Psoas muscle (tissue), 8 donors: ENCODE measurements around the gene ZCRB1. TPM values are rescaled to one million over a fixed set of nuclear protein-coding genes. Genes with fewer than 3 reads are reported as not detected.

Experiments
- ATAC-seq, 4 donors: fragments of 200-7000 bp; cut with Tn5 transposase; one replicate each; pipeline ENCODE4 v1.9.1; 2020; ENCODE audit warnings: moderate library complexity in 3 of 4, mild to moderate bottlenecking in 2 of 4
- DNase-seq, 2 donors: peaks; one replicate each; pipeline ENCODE4 v3.0.0-alpha.2; 2020
- H3K27ac ChIP-seq: fragments of 200-600 bp; one replicate; pipeline ENCODE4 v1.8.0; 2022
- H3K27me3 ChIP-seq, 3 donors: fragments of 200-600 bp in 1 of 3; one replicate each; pipeline versions ENCODE4 v1.6.1 to v1.8.0; 2013 to 2022; ENCODE audit warnings: low read length in 2 of 3, mild to moderate bottlenecking in 2 of 3, moderate library complexity in 1 of 3; ENCODE audit not compliant: insufficient read depth in 3 of 3
- H3K36me3 ChIP-seq, 2 donors: fragments of 200-600 bp in 1 of 2; one replicate each; pipeline versions ENCODE4 v1.6.1 to v1.8.0; 2013 to 2022; ENCODE audit warnings: low read depth in 1 of 2, mild to moderate bottlenecking in 1 of 2, moderate library complexity in 1 of 2; ENCODE audit not compliant: insufficient read depth in 1 of 2
- H3K4me1 ChIP-seq: fragments of 200-600 bp; one replicate; pipeline ENCODE4 v1.8.0; 2022
- H3K4me3 ChIP-seq: fragments of 200-600 bp; one replicate; pipeline ENCODE4 v1.8.0; 2022; ENCODE audit warnings: mild to moderate bottlenecking
- H3K9me3 ChIP-seq: fragments of 200-600 bp; one replicate; pipeline ENCODE4 v1.8.0; 2022
- WGBS, 3 donors: extraction: QIAGEN DNeasy Blood & Tissue Kit; methylation state at CpG; one replicate each; pipeline versions ENCODE4 v1.1.6 to v1.1.7; 2013; 5-methylcytosine and 5-hydroxymethylcytosine counted together
- intact Hi-C, 2 donors: fragments of 100-400 bp; cut with DNase I; formaldehyde crosslinking; loops; one replicate each; pipeline versions ENCODE4 v1.11.0 to v1.14.2; 2022
- polyA plus RNA-seq, 3 donors: library from polyadenylated mRNA; stranded (reverse); fragments of 200-250 nt; gene quantifications; one replicate each; pipeline ENCODE4 v1.2.3, GENCODE V29; 2013
- total RNA-seq, 4 donors: library from RNA; stranded (reverse); fragmentation: NEBNext Ultra II Directional in 2 of 4; extraction: Animal tissue kit (Norgen Biotek cat#: 25700) in 2 of 4; gene quantifications; one replicate each; pipeline versions ENCODE4 v1.2.1 to v1.2.4, GENCODE V29; 2021 to 2023
- TF ChIP-seq, protein P1 (sequence below): fragments of 200-600 bp; IDR thresholded peaks from one replicate; pipeline ENCODE4 v1.8.0; 2022; ENCODE audit warnings: antibody characterized with exemption
- donor health status: healthy with polysubstance abuse.
- donor health status: DM: no; HTN: no; CAD: no; lungs with moderate emphysema.
- donor health status: Bipolar disorder and iron deficiency.
- donor health status: healthy.
- donor health status: DM: yes; HTN: yes; CAD: no.
- donor health status: DM: no; HTN: no; CAD: no.
- donor health status: DM: no; HTN: no; CAD: no.
- donor health status: DM: yes; HTN: yes; CAD: no.

ZCRB1 gene
- total and polyA plus RNA-seq, 7 donors = 22.1 to 66.4 (median 56.8) TPM

DNA sequence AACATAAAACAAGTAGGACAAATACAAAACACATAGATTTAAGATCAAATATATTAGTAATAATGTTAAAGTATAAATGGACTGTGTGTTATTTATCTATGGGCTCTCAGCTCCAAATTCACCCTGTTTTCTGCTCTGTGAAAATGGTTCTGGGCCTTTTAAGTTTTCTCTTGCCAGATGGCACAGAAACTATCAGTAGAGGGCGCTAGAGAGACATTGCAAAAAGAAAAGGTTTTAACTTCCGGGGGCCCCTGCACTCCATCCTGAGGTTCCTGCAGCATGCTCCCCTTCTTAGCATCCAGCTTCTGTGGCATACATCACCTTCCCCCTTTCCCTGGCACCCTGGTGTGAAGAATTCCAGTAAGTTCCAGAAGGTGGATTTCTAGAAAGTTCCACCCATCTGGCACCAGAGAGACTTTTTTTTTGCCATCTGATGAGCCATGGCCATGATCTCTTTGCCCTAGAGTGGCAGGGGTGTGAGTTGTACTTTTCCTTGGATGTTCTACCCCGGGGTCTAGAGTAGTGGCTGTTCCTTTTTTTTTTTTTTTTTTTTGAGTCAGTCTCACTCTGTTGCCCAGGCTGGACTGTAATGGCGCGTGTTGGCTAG, 29.3 kb downstream of the ZCRB1 start:
- no peaks in the 10 kb centered on the region for H3K27me3 ChIP-seq
- ATAC-seq = no peak
- TF ChIP-seq, protein P1, sequence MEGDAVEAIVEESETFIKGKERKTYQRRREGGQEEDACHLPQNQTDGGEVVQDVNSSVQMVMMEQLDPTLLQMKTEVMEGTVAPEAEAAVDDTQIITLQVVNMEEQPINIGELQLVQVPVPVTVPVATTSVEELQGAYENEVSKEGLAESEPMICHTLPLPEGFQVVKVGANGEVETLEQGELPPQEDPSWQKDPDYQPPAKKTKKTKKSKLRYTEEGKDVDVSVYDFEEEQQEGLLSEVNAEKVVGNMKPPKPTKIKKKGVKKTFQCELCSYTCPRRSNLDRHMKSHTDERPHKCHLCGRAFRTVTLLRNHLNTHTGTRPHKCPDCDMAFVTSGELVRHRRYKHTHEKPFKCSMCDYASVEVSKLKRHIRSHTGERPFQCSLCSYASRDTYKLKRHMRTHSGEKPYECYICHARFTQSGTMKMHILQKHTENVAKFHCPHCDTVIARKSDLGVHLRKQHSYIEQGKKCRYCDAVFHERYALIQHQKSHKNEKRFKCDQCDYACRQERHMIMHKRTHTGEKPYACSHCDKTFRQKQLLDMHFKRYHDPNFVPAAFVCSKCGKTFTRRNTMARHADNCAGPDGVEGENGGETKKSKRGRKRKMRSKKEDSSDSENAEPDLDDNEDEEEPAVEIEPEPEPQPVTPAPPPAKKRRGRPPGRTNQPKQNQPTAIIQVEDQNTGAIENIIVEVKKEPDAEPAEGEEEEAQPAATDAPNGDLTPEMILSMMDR = no peak
- DNase-seq = no peak
- H3K4me3 ChIP-seq = no peak overlapping the region
- H3K36me3 ChIP-seq = no peaks in the 10 kb centered on the region
- intact Hi-C loops = no loop called here
- H3K27ac ChIP-seq = no peak overlapping the region
- WGBS, 3 donors = 90 to 93% (median 92%) methylated on average over 5 of the region's 5 CpGs
- no peaks in the 10 kb centered on the region for H3K4me1 ChIP-seq
- no peaks in the 10 kb centered on the region for H3K9me3 ChIP-seq

DNA sequence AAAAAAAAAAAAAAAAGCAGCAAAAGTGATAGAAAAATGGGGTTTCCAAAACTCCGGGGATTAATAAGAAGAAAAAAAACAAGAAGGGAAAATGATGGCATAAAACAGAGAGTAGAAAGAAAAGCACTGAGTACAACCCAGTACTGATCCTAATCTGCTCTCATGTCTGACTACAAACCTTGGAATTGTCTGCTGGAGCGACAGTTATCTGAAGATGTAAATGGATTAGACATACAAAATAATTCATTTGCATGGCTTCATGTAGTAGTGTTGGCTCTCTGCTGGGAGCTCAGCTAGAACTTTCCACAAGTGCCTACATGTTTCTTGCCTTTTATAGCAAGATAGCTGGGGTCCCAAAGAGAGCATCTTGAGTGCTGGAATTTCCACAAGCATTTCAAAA, 34.2 kb downstream of the ZCRB1 start:
- WGBS, 3 donors = 56 to 74% (median 62%) methylated on average over 2 of the region's 2 CpGs
- Histone ChIP-seq H3K27me3 (no peaks in the 10 kb centered on the region), H3K36me3 (no peaks in the 10 kb centered on the region), H3K4me3 (no peak overlapping the region), H3K27ac (no peak overlapping the region), H3K4me1 (no peaks in the 10 kb centered on the region), H3K9me3 (no peaks in the 10 kb centered on the region)
- intact Hi-C loops = no loop called here
- ATAC-seq = no peak
- TF ChIP-seq, protein P1 = no peak
- no peak for DNase-seq

DNA sequence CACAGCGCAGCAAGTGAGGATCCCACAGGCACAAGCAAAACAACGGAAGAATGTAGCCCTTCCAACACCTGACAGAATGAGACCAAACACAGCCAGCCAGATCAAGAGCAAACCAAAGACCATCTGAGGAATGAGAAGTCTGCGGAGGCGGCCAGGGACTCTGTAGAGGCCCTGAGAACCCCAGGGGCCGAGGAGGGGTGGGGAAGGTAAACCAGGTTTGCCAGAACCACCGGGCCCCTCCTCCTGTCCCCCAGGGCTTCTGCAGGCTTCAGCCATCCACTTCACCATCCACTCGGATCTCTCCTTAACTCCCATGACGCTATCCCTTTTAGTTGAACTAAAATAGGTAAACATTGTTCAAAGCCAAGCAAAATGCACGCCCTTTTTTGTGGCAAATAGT, 37.4 kb downstream of the ZCRB1 start:
- no peak overlapping the region for H3K4me3 ChIP-seq
- no peaks in the 10 kb centered on the region for H3K4me1 ChIP-seq
- no peaks in the 10 kb centered on the region for H3K9me3 ChIP-seq
- no peak for DNase-seq
- TF ChIP-seq, protein P1 = no peak
- intact Hi-C loops = no loop called here
- no peak overlapping the region for H3K27ac ChIP-seq
- no peaks in the 10 kb centered on the region for H3K36me3 ChIP-seq
- H3K27me3 ChIP-seq = no peaks in the 10 kb centered on the region
- ATAC-seq = no peak
- WGBS, 3 donors = 69 to 81% (median 72%) methylated on average over 9 of the region's 9 CpGs

DNA sequence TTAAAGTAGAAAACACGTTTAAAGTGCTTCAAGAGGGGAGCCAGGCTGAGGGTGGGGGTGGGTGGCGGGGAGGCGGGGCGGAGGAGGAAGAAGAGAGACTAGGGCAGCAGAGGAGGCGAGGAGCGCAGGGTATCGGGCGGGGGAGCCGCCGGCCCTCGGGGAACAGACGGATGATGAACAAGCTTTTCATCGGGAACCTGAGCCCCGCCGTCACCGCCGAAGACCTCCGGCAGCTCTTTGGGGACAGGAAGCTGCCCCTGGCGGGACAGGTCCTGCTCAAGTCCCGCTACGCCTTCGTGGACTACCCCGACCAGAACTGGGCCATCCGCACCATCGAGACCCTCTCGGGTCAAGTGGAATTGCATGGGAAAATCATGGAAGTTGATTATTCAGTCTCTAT, 39.2 kb downstream of the ZCRB1 start:
- Histone ChIP-seq H3K9me3 (no peaks in the 10 kb centered on the region), H3K4me1 (no peaks in the 10 kb centered on the region), H3K27ac (no peak overlapping the region), H3K4me3 (no peak overlapping the region), H3K36me3 (no peaks in the 10 kb centered on the region), H3K27me3 (no peaks in the 10 kb centered on the region)
- ATAC-seq (no peak), DNase-seq (no peak)
- TF ChIP-seq, protein P1 = no peak
- 90 to 93% (median 91%) methylated on average over 26 of the region's 26 CpGs for WGBS, 3 donors
- intact Hi-C loops = no loop called here

DNA sequence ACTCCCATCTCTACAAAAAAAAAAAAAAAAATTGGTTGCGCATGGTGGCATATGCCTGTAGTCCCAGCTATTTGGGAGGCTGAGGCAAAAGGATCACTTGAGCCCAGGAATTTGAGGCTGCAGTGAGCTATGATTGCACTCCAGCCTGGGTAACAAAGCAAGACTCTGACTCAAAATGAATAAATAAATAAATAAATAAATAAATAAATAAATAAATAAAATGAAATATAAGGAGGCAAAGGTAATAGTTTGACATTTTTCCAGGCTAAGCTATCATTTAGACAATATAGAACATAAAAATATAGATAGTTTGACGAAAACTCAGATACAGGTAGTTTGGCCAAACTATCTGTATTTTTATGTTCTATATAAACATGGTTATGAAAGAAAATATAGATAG, 40.5 kb downstream of the ZCRB1 start:
- no peak overlapping the region for H3K4me3 ChIP-seq
- 94 to 99% (median 95%) methylated on average over 2 of the region's 2 CpGs for WGBS, 3 donors
- no peaks in the 10 kb centered on the region for H3K4me1 ChIP-seq
- TF ChIP-seq, protein P1 = no peak
- no peak for ATAC-seq
- intact Hi-C loops = no loop called here
- no peak overlapping the region for H3K27ac ChIP-seq
- H3K27me3 ChIP-seq = no peaks in the 10 kb centered on the region
- H3K9me3 ChIP-seq = no peaks in the 10 kb centered on the region
- DNase-seq = no peak
- H3K36me3 ChIP-seq = no peaks in the 10 kb centered on the region
